A673 (cell line): ENCODE data around the gene KLHDC9. TPM values are rescaled to one million over a fixed set of nuclear protein-coding genes. Genes with fewer than 3 reads are reported as not detected.
"Not testable (repeated sequence)": the region's sequence is repeated elsewhere in the genome, so short reads cannot be mapped to it uniquely, and the experiment has no call there.

Experiments used
- BruUV-seq: library from RNA; stranded (reverse); fragments of 400-500 nt; replicated peaks from 2 replicates; lab custom pipeline; 2021; lab: Mats Ljungman, UMichigan
- CTCF ChIA-PET: fragments of 300-600 bp; sonication (Branson Sonifier 250); formaldehyde crosslinking; loops from one replicate; lab custom pipeline; 2022; ENCODE audit warnings: antibody characterized with exemption; lab: Charles Lee
- POLR2A ChIA-PET: fragments of 300-600 bp; sonication (Branson Sonifier 250); formaldehyde crosslinking; loops from one replicate; lab custom pipeline; 2022; ENCODE audit warnings: antibody characterized with exemption; ENCODE audit not compliant: low non-redundant PET; lab: Charles Lee
- DNase-seq: peaks from one replicate; pipeline ENCODE4 v3.0.0-alpha.2; 2015; ENCODE audit warnings: low spot score
- H3K27ac ChIP-seq: fragments of 200-600 bp; sonication (generic); 2 replicates; pipeline ENCODE4 v1.5.1; 2016; ENCODE audit warnings: mixed run types, low read depth, mild to moderate bottlenecking, mixed read lengths, antibody characterized with exemption, low read length; ENCODE audit not compliant: poor library complexity, severe bottlenecking
- H3K27me3 ChIP-seq: fragments of 200-600 bp; sonication (generic); replicated peaks from 2 replicates; pipeline ENCODE4 v1.6.1; 2017; ENCODE audit warnings: mixed run types, low read depth, mild to moderate bottlenecking, mixed read lengths, antibody characterized with exemption, low read length; ENCODE audit not compliant: insufficient read depth, poor library complexity
- H3K36me3 ChIP-seq: fragments of 200-600 bp; sonication (generic); 2 replicates; pipeline ENCODE4 v1.6.1; 2016; ENCODE audit warnings: mixed run types, mild to moderate bottlenecking, mixed read lengths, antibody characterized with exemption, low read length; ENCODE audit not compliant: insufficient read depth, poor library complexity, severe bottlenecking
- H3K4me1 ChIP-seq: fragments of 200-600 bp; sonication (generic); 2 replicates; pipeline ENCODE4 v1.6.1; 2017; ENCODE audit warnings: mixed run types, mild to moderate bottlenecking, mixed read lengths, antibody characterized with exemption, low read length; ENCODE audit not compliant: insufficient read depth, poor library complexity, severe bottlenecking
- H3K4me3 ChIP-seq: fragments of 200-600 bp; sonication (generic); 2 replicates; pipeline ENCODE4 v1.5.1; 2016; ENCODE audit warnings: low read depth, mixed run types, mild to moderate bottlenecking, mixed read lengths, low read length; ENCODE audit not compliant: poor library complexity, severe bottlenecking
- H3K9me3 ChIP-seq: fragments of 200-600 bp; sonication (generic); 2 replicates; pipeline ENCODE4 v1.6.1; 2016; ENCODE audit warnings: mixed run types, low read depth, mild to moderate bottlenecking, mixed read lengths, antibody characterized with exemption, low read length; ENCODE audit not compliant: poor library complexity, severe bottlenecking
- EZH2 ChIP-seq: fragments of 200-600 bp; sonication (generic); IDR thresholded peaks from 2 replicates; pipeline ENCODE4 v1.6.1; 2017; ENCODE audit warnings: borderline replicate concordance, low read depth, mild to moderate bottlenecking, mixed read lengths, antibody characterized with exemption, low read length; ENCODE audit not compliant: poor library complexity, severe bottlenecking
- intact Hi-C: fragments of 100-400 bp; cut with micrococcal nuclease; formaldehyde crosslinking; loops from one replicate; pipeline ENCODE4 v1.10.0; 2022; ENCODE audit not compliant: unreplicated experiment
- total RNA-seq: library from RNA; stranded (reverse); gene quantifications from 2 replicates; pipeline ENCODE4 v1.2.3, GENCODE V29; 2021
- TF ChIP-seq, protein P1 (sequence below): fragments of 300-800, 200-600 bp; sonication (generic); conservative IDR thresholded peaks from 2 replicates; pipeline ENCODE4 v1.5.1; 2017; ENCODE audit warnings: low read depth, mild to moderate bottlenecking, antibody characterized with exemption, low read length, moderate library complexity, mixed read lengths

The KLHDC9 gene
- total RNA-seq, 1 experiment from 2014 or later: 1.7 TPM

- intact Hi-C loops: no loop called here
- CTCF ChIA-PET: no interaction called here
- Histone ChIP-seq H3K27me3 (no peaks in the 10 kb centered on the region), H3K36me3 (no peaks in the 10 kb centered on the region), H3K27ac (no peak overlapping the region), H3K4me1 (peaks cover 6% of the 10 kb centered on the region), H3K4me3 (no peak overlapping the region), H3K9me3 (no peaks in the 10 kb centered on the region)
- POLR2A ChIA-PET: no interaction called here
- no TSS peak for BruUV-seq
- no peak for TF ChIP-seq EZH2
- TF ChIP-seq, protein P1, sequence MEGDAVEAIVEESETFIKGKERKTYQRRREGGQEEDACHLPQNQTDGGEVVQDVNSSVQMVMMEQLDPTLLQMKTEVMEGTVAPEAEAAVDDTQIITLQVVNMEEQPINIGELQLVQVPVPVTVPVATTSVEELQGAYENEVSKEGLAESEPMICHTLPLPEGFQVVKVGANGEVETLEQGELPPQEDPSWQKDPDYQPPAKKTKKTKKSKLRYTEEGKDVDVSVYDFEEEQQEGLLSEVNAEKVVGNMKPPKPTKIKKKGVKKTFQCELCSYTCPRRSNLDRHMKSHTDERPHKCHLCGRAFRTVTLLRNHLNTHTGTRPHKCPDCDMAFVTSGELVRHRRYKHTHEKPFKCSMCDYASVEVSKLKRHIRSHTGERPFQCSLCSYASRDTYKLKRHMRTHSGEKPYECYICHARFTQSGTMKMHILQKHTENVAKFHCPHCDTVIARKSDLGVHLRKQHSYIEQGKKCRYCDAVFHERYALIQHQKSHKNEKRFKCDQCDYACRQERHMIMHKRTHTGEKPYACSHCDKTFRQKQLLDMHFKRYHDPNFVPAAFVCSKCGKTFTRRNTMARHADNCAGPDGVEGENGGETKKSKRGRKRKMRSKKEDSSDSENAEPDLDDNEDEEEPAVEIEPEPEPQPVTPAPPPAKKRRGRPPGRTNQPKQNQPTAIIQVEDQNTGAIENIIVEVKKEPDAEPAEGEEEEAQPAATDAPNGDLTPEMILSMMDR: no peak
- DNase-seq: no peak
Observed at GRCh38 chr1:161113915-161114314, 15.8 kb downstream of the KLHDC9 start.

- BruUV-seq: no TSS peak
- TF ChIP-seq, protein P1: no peak
- TF ChIP-seq EZH2: no peak
- no peaks in the 10 kb centered on the region for H3K36me3 ChIP-seq
- no peaks in the 10 kb centered on the region for H3K9me3 ChIP-seq
- ChIA-PET CTCF (no interaction called here), POLR2A (no interaction called here)
- H3K27me3 ChIP-seq: no peaks in the 10 kb centered on the region
- H3K4me1 ChIP-seq: peaks cover 12% of the 10 kb centered on the region
- H3K4me3 ChIP-seq: no peak overlapping the region
- intact Hi-C loops: no loop called here
- no peak for DNase-seq
- H3K27ac ChIP-seq: no peak overlapping the region
Observed at GRCh38 chr1:161114556-161114955, 16.4 kb downstream of the KLHDC9 start.

- Histone ChIP-seq H3K27ac (no peak overlapping the region), H3K27me3 (no peaks in the 10 kb centered on the region), H3K4me1 (peaks cover 12% of the 10 kb centered on the region), H3K36me3 (peaks cover 6% of the 10 kb centered on the region), H3K9me3 (no peaks in the 10 kb centered on the region), H3K4me3 (no peak overlapping the region)
- BruUV-seq: no TSS peak
- TF ChIP-seq, protein P1: no peak
- TF ChIP-seq EZH2: no peak
- no peak for DNase-seq
- POLR2A ChIA-PET: no interaction called here
- intact Hi-C loops: no loop called here
- CTCF ChIA-PET: no interaction called here
Observed at GRCh38 chr1:161115132-161115711, 17.1 kb downstream of the KLHDC9 start.

GRCh38 chr1:161115961-161116360, 17.8 kb downstream of the KLHDC9 start:
- H3K27ac ChIP-seq, H3K4me3 ChIP-seq, CTCF ChIA-PET, BruUV-seq, H3K27me3 ChIP-seq, intact Hi-C loops, H3K9me3 ChIP-seq, DNase-seq, POLR2A ChIA-PET: not testable (repeated sequence)
- Histone ChIP-seq H3K36me3 (peaks cover 13% of the 10 kb centered on the region), H3K4me1 (peaks cover 12% of the 10 kb centered on the region)
